ENCODE results near the gene LSAMP. TPM values are rescaled to one million over a fixed set of nuclear protein-coding genes. Genes with fewer than 3 reads are reported as not detected.

The LSAMP gene
- total RNA-seq, 1 donor from 2014 or later, result 16.4 TPM

GRCh38 chr3:116058844-116059243 lies 386.4 kb downstream of the LSAMP start:
- Mint-ChIP-seq H3K4me3 (ENCODE audit: unreplicated experiment) (no peak overlapping the region), H3K36me3 (ENCODE audit: low read depth, unreplicated experiment) (no peaks in the 10 kb centered on the region), H3K27ac (ENCODE audit: unreplicated experiment) (no peak overlapping the region), H3K4me1 (ENCODE audit: low read depth, unreplicated experiment) (peaks cover 27% of the 10 kb centered on the region), H3K9me3 (ENCODE audit: unreplicated experiment) (no peaks in the 10 kb centered on the region), H3K27me3 (ENCODE audit: low read depth, unreplicated experiment) (no peaks in the 10 kb centered on the region)
- TF ChIP-seq CTCF (IDR thresholded peaks at IDR 0.05; ENCODE audit: insufficient read depth, low read depth, low read length) (no peak), EZH2 (IDR thresholded peaks at IDR 0.05; ENCODE audit: insufficient read depth, low read length) (no peak)
- no peak overlapping the region for H3K27ac ChIP-seq (ENCODE audit: low read depth, low read length)
- H3K36me3 ChIP-seq (ENCODE audit: insufficient read depth, low read length), result no peaks in the 10 kb centered on the region
- DNase-seq (ENCODE audit: low read depth) (no peak), FAIRE-seq (no peak)
- H4K20me1 ChIP-seq (ENCODE audit: insufficient read depth, low read length), result no peaks in the 10 kb centered on the region
- H3K9me3 ChIP-seq (ENCODE audit: insufficient read depth, low read depth, low read length), result no peaks in the 10 kb centered on the region
- no peaks in the 10 kb centered on the region for H3K27me3 ChIP-seq (ENCODE audit: insufficient read depth, low read length)
- no peaks in the 10 kb centered on the region for H3K4me1 ChIP-seq (ENCODE audit: insufficient read depth, low read length)
- H2AFZ ChIP-seq (ENCODE audit: low read depth, low read length), result no peak overlapping the region
- H3K9ac ChIP-seq (ENCODE audit: low read length), result no peak overlapping the region
- no peaks in the 10 kb centered on the region for H3K79me2 ChIP-seq (ENCODE audit: insufficient read depth, low read length)
- H3K4me3 ChIP-seq (ENCODE audit: insufficient read depth, low read depth, low read length), result no peak overlapping the region
- no peak overlapping the region for H3K4me2 ChIP-seq (ENCODE audit: low read length)

GRCh38 chr3:116057400-116058006 lies 387.8 kb downstream of the LSAMP start:
- H4K20me1 ChIP-seq (ENCODE audit: insufficient read depth, low read length), result no peaks in the 10 kb centered on the region
- Mint-ChIP-seq H3K4me3 (ENCODE audit: unreplicated experiment) (no peak overlapping the region), H3K27me3 (ENCODE audit: low read depth, unreplicated experiment) (no peaks in the 10 kb centered on the region), H3K9me3 (ENCODE audit: unreplicated experiment) (no peaks in the 10 kb centered on the region), H3K36me3 (ENCODE audit: low read depth, unreplicated experiment) (no peaks in the 10 kb centered on the region), H3K27ac (ENCODE audit: unreplicated experiment) (peak overlapping the region; percentile 28), H3K4me1 (ENCODE audit: low read depth, unreplicated experiment) (peaks cover 27% of the 10 kb centered on the region)
- TF ChIP-seq CTCF (IDR thresholded peaks at IDR 0.05; ENCODE audit: insufficient read depth, low read depth, low read length) (no peak), EZH2 (IDR thresholded peaks at IDR 0.05; ENCODE audit: insufficient read depth, low read length) (no peak)
- H3K4me1 ChIP-seq (ENCODE audit: insufficient read depth, low read length), result no peaks in the 10 kb centered on the region
- no peak overlapping the region for H2AFZ ChIP-seq (ENCODE audit: low read depth, low read length)
- H3K4me2 ChIP-seq (ENCODE audit: low read length), result no peak overlapping the region
- H3K27me3 ChIP-seq (ENCODE audit: insufficient read depth, low read length), result no peaks in the 10 kb centered on the region
- H3K36me3 ChIP-seq (ENCODE audit: insufficient read depth, low read length), result no peaks in the 10 kb centered on the region
- no peaks in the 10 kb centered on the region for H3K9me3 ChIP-seq (ENCODE audit: insufficient read depth, low read depth, low read length)
- DNase-seq (ENCODE audit: low read depth) (peak; percentile 77), FAIRE-seq (no peak)
- no peak overlapping the region for H3K4me3 ChIP-seq (ENCODE audit: insufficient read depth, low read depth, low read length)
- H3K9ac ChIP-seq (ENCODE audit: low read length), result no peak overlapping the region
- no peak overlapping the region for H3K27ac ChIP-seq (ENCODE audit: low read depth, low read length)
- no peaks in the 10 kb centered on the region for H3K79me2 ChIP-seq (ENCODE audit: insufficient read depth, low read length)

- H4K20me1 ChIP-seq (ENCODE audit: insufficient read depth, low read length), result no peaks in the 10 kb centered on the region
- no peaks in the 10 kb centered on the region for H3K36me3 ChIP-seq (ENCODE audit: insufficient read depth, low read length)
- TF ChIP-seq EZH2 (IDR thresholded peaks at IDR 0.05; ENCODE audit: insufficient read depth, low read length), result no peak
- TF ChIP-seq CTCF (IDR thresholded peaks at IDR 0.05; ENCODE audit: insufficient read depth, low read depth, low read length), result no peak
- H3K4me1 Mint-ChIP-seq (ENCODE audit: low read depth, unreplicated experiment), result peaks cover 28% of the 10 kb centered on the region
- no peaks in the 10 kb centered on the region for H3K36me3 Mint-ChIP-seq (ENCODE audit: low read depth, unreplicated experiment)
- no peaks in the 10 kb centered on the region for H3K9me3 ChIP-seq (ENCODE audit: insufficient read depth, low read depth, low read length)
- H3K27ac ChIP-seq (ENCODE audit: low read depth, low read length), result no peak overlapping the region
- H3K9me3 Mint-ChIP-seq (ENCODE audit: unreplicated experiment), result no peaks in the 10 kb centered on the region
- H3K4me3 ChIP-seq (ENCODE audit: insufficient read depth, low read depth, low read length), result no peak overlapping the region
- DNase-seq (ENCODE audit: low read depth) (no peak), FAIRE-seq (no peak)
- H3K4me1 ChIP-seq (ENCODE audit: insufficient read depth, low read length), result no peaks in the 10 kb centered on the region
- no peak overlapping the region for H3K4me3 Mint-ChIP-seq (ENCODE audit: unreplicated experiment)
- no peak overlapping the region for H3K9ac ChIP-seq (ENCODE audit: low read length)
- H3K79me2 ChIP-seq (ENCODE audit: insufficient read depth, low read length), result no peaks in the 10 kb centered on the region
- H3K27ac Mint-ChIP-seq (ENCODE audit: unreplicated experiment), result no peak overlapping the region
- H3K4me2 ChIP-seq (ENCODE audit: low read length), result no peak overlapping the region
- H2AFZ ChIP-seq (ENCODE audit: low read depth, low read length), result no peak overlapping the region
- H3K27me3 Mint-ChIP-seq (ENCODE audit: low read depth, unreplicated experiment), result no peaks in the 10 kb centered on the region
- no peaks in the 10 kb centered on the region for H3K27me3 ChIP-seq (ENCODE audit: insufficient read depth, low read length)
Measured at GRCh38 chr3:116056280-116056679, 389.0 kb downstream of the LSAMP start.

All from astrocyte (in vitro differentiated cells and primary cell).